Measurements from ENCODE around the gene ANKS4B. TPM values are rescaled to one million over a fixed set of nuclear protein-coding genes. Genes with fewer than 3 reads are reported as not detected.
"Not testable (repeated sequence)": the region's sequence is repeated elsewhere in the genome, so short reads cannot be mapped to it uniquely, and the experiment has no call there.

Gene ANKS4B
- polyA plus RNA-seq, 1 donor (not counting 4 experiments of a cell fraction or from before 2014, with no cell fraction given): not detected

GRCh38 chr16:21268236-21268635, 34.7 kb downstream of the ANKS4B start:
- Histone ChIP-seq H3K9me1 (ENCODE audit: control insufficient read depth, extremely low read depth, insufficient read depth, low read length) (no peaks in the 10 kb centered on the region), H3K9ac (ENCODE audit: control insufficient read depth, extremely low read depth, insufficient read depth, low read length) (no peak overlapping the region), H4K20me1 (ENCODE audit: control insufficient read depth, extremely low read depth, insufficient read depth, low read length) (no peaks in the 10 kb centered on the region), H3K4me2 (ENCODE audit: control insufficient read depth, extremely low read depth, insufficient read depth, low read depth, low read length) (no peak overlapping the region), H3K4me1 (ENCODE audit: control insufficient read depth, extremely low read depth, insufficient read depth, low read length) (no peaks in the 10 kb centered on the region), H3K27ac (ENCODE audit: control insufficient read depth, insufficient read depth, low read length) (no peak overlapping the region), H2AFZ (ENCODE audit: control insufficient read depth, low read length) (no peak overlapping the region), H3K27me3 (ENCODE audit: control insufficient read depth, extremely low read depth, insufficient read depth, low read length) (no peaks in the 10 kb centered on the region), H3K4me3 (ENCODE audit: control insufficient read depth in 2 of 3, extremely low read depth in 1 of 3, insufficient read depth in 2 of 3, low read depth in 1 of 3, low read length in 3 of 3) (no peak overlapping the region), H3K9me3 (ENCODE audit: control insufficient read depth, low read depth, low read length) (no peaks in the 10 kb centered on the region), H3K79me2 (ENCODE audit: control insufficient read depth, insufficient read depth, low read length) (no peaks in the 10 kb centered on the region), H3K36me3 (ENCODE audit: control insufficient read depth in 2 of 2, extremely low read depth in 1 of 2, insufficient read depth in 2 of 2, low read length in 2 of 2) (no peaks in the 10 kb centered on the region)
- dilution Hi-C loops (cut with MboI; ENCODE audit: extremely low pct_ligation_motif_present, low sequenced_read_pairs): no loop called here
- no peak for TF ChIP-seq CTCF (optimal IDR thresholded peaks at IDR 0.05 in 1 of 3, IDR thresholded peaks at IDR 0.05 in 1 of 3, conservative IDR thresholded peaks at IDR 0.05 in 1 of 3; ENCODE audit: extremely low read depth in 1 of 3, insufficient read depth in 2 of 3, low read length in 3 of 3)
- TF ChIP-seq EZH2 (IDR thresholded peaks at IDR 0.05; ENCODE audit: low read length): no peak
- no peak for FAIRE-seq
- no peak for DNase-seq (ENCODE audit: low read depth, low spot score)

- dilution Hi-C loops (cut with MboI; ENCODE audit: extremely low pct_ligation_motif_present, low sequenced_read_pairs): no loop called here
- H3K27ac ChIP-seq (ENCODE audit: control insufficient read depth, insufficient read depth, low read length): no peak overlapping the region
- no peak overlapping the region for H3K4me2 ChIP-seq (ENCODE audit: control insufficient read depth, extremely low read depth, insufficient read depth, low read depth, low read length)
- no peak for TF ChIP-seq EZH2 (IDR thresholded peaks at IDR 0.05; ENCODE audit: low read length)
- no peak for TF ChIP-seq CTCF (optimal IDR thresholded peaks at IDR 0.05 in 1 of 3, IDR thresholded peaks at IDR 0.05 in 1 of 3, conservative IDR thresholded peaks at IDR 0.05 in 1 of 3; ENCODE audit: extremely low read depth in 1 of 3, insufficient read depth in 2 of 3, low read length in 3 of 3)
- no peaks in the 10 kb centered on the region for H3K36me3 ChIP-seq (ENCODE audit: control insufficient read depth in 2 of 2, extremely low read depth in 1 of 2, insufficient read depth in 2 of 2, low read length in 2 of 2)
- H2AFZ ChIP-seq (ENCODE audit: control insufficient read depth, low read length): no peak overlapping the region
- H3K9me3 ChIP-seq (ENCODE audit: control insufficient read depth, low read depth, low read length): no peaks in the 10 kb centered on the region
- DNase-seq (ENCODE audit: low read depth, low spot score) (no peak), FAIRE-seq (no peak)
- no peaks in the 10 kb centered on the region for H3K79me2 ChIP-seq (ENCODE audit: control insufficient read depth, insufficient read depth, low read length)
- H3K27me3 ChIP-seq (ENCODE audit: control insufficient read depth, extremely low read depth, insufficient read depth, low read length): peaks cover 12% of the 10 kb centered on the region
- H3K9me1 ChIP-seq (ENCODE audit: control insufficient read depth, extremely low read depth, insufficient read depth, low read length): no peaks in the 10 kb centered on the region
- H3K4me1 ChIP-seq (ENCODE audit: control insufficient read depth, extremely low read depth, insufficient read depth, low read length): no peaks in the 10 kb centered on the region
- no peak overlapping the region for H3K9ac ChIP-seq (ENCODE audit: control insufficient read depth, extremely low read depth, insufficient read depth, low read length)
- no peaks in the 10 kb centered on the region for H4K20me1 ChIP-seq (ENCODE audit: control insufficient read depth, extremely low read depth, insufficient read depth, low read length)
- no peak overlapping the region for H3K4me3 ChIP-seq (ENCODE audit: control insufficient read depth in 2 of 3, extremely low read depth in 1 of 3, insufficient read depth in 2 of 3, low read depth in 1 of 3, low read length in 3 of 3)
Measured at GRCh38 chr16:21272253-21272652, 38.8 kb downstream of the ANKS4B start.

GRCh38 chr16:21272763-21273162, 39.3 kb downstream of the ANKS4B start:
- DNase-seq (ENCODE audit: low read depth, low spot score); H3K27ac ChIP-seq (ENCODE audit: control insufficient read depth, insufficient read depth, low read length); H3K4me3 ChIP-seq (ENCODE audit: control insufficient read depth in 2 of 3, extremely low read depth in 1 of 3, insufficient read depth in 2 of 3, low read depth in 1 of 3, low read length in 3 of 3); H3K9me3 ChIP-seq (ENCODE audit: control insufficient read depth, low read depth, low read length); H4K20me1 ChIP-seq (ENCODE audit: control insufficient read depth, extremely low read depth, insufficient read depth, low read length); H3K36me3 ChIP-seq (ENCODE audit: control insufficient read depth in 2 of 2, extremely low read depth in 1 of 2, insufficient read depth in 2 of 2, low read length in 2 of 2); H3K4me1 ChIP-seq (ENCODE audit: control insufficient read depth, extremely low read depth, insufficient read depth, low read length); H2AFZ ChIP-seq (ENCODE audit: control insufficient read depth, low read length); H3K79me2 ChIP-seq (ENCODE audit: control insufficient read depth, insufficient read depth, low read length); H3K4me2 ChIP-seq (ENCODE audit: control insufficient read depth, extremely low read depth, insufficient read depth, low read depth, low read length); H3K9me1 ChIP-seq (ENCODE audit: control insufficient read depth, extremely low read depth, insufficient read depth, low read length); FAIRE-seq; dilution Hi-C loops (cut with MboI; ENCODE audit: extremely low pct_ligation_motif_present, low sequenced_read_pairs); H3K9ac ChIP-seq (ENCODE audit: control insufficient read depth, extremely low read depth, insufficient read depth, low read length): not testable (repeated sequence)
- H3K27me3 ChIP-seq (ENCODE audit: control insufficient read depth, extremely low read depth, insufficient read depth, low read length): peaks cover 17% of the 10 kb centered on the region

Data from keratinocyte (primary cell).